Measurements from ENCODE around the gene DVL1.
"Not testable (repeated sequence)": the region's sequence is repeated elsewhere in the genome, so short reads cannot be mapped to it uniquely, and the experiment has no call there.

The DVL1 gene

GRCh38 chr1:1324524-1325287, 24.5 kb downstream of the DVL1 start, which contains the start of the genes CPTP and INTS11:
Gene CPTP, plus strand, starts transcription at chr1:1324802. Its CDS starts 2,109 bp downstream, at chr1:1326911.
Gene INTS11, minus strand, starts transcription at chr1:1324660. Its CDS starts 52 bp downstream, at chr1:1324608.
- peak; percentile 70 to 85 for DNase-seq

- no peak for DNase-seq
These were observed 25.1 kb downstream of the DVL1 start for GRCh38 chr1:1324084-1324523.

- DNase-seq, result no peak
These were observed 26.3 kb downstream of the DVL1 start for GRCh38 chr1:1322952-1323351.

GRCh38 chr1:1322418-1322817, 26.8 kb downstream of the DVL1 start:
- DNase-seq, result no peak

GRCh38 chr1:1321477-1321876, 27.7 kb downstream of the DVL1 start:
- no peak for DNase-seq

- no peak for DNase-seq
These were observed 28.4 kb downstream of the DVL1 start for GRCh38 chr1:1320666-1321448.

GRCh38 chr1:1319646-1319941, 29.6 kb downstream of the DVL1 start:
- no peak for DNase-seq

- no peak for DNase-seq
These were observed 30.2 kb downstream of the DVL1 start for GRCh38 chr1:1318777-1319645.

GRCh38 chr1:1318131-1318652, 31.0 kb downstream of the DVL1 start:
- peak in 1 of 2 experiments; percentile 56 for DNase-seq

- DNase-seq, result no peak
These were observed 31.8 kb downstream of the DVL1 start for GRCh38 chr1:1317420-1317819.

- DNase-seq, result not testable (repeated sequence)
These were observed 33.0 kb downstream of the DVL1 start for GRCh38 chr1:1316199-1316598.

GRCh38 chr1:1315435-1315954, 33.7 kb downstream of the DVL1 start:
- no peak for DNase-seq

GRCh38 chr1:1314678-1315335, 34.4 kb downstream of the DVL1 start:
- no peak for DNase-seq

- DNase-seq, result no peak
These were observed 35.0 kb downstream of the DVL1 start for GRCh38 chr1:1314237-1314586.

- no peak for DNase-seq
These were observed 35.5 kb downstream of the DVL1 start for GRCh38 chr1:1313500-1314236.

GRCh38 chr1:1312450-1313314, 36.5 kb downstream of the DVL1 start:
- DNase-seq, result no peak

GRCh38 chr1:1311107-1312104, 37.8 kb downstream of the DVL1 start:
- no peak for DNase-seq

GRCh38 chr1:1310476-1311053, 38.7 kb downstream of the DVL1 start:
- no peak for DNase-seq

GRCh38 chr1:1310109-1310385, 39.2 kb downstream of the DVL1 start:
- no peak for DNase-seq
